GM20000 (cell line): ENCODE data around the gene NT5DC1.

Experiments used
- DNase-seq: peaks from one replicate; pipeline ENCODE4 v3.0.0; 2012; ENCODE audit warnings: low spot score
- TF ChIP-seq, protein P1 (sequence below): IDR thresholded peaks from 2 replicates; pipeline ENCODE4 v1.5.1; 2012; ENCODE audit warnings: mild to moderate bottlenecking, control low read depth; ENCODE audit errors: extremely low read depth, missing control alignments

NT5DC1 gene

DNA sequence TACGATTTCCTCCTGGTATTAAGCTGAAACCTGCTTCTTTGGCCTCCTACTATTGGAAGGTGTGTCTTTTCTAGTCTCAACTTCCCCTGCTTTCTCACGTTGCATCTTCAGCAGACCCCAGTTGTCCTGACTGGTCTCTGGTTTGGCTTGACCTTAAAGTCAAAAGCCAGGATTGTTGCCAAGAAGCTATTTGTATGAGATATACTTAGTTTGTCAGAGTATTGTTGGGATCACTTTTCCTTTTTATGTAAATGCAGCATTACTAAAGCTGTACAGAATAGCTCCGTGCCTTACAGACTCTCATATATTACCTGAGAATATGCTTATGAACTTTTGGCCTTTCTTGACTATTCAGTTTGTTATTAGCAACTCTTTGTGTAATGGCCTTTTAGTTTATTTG is 92.1 kb downstream of the NT5DC1 start:
- TF ChIP-seq, protein P1, sequence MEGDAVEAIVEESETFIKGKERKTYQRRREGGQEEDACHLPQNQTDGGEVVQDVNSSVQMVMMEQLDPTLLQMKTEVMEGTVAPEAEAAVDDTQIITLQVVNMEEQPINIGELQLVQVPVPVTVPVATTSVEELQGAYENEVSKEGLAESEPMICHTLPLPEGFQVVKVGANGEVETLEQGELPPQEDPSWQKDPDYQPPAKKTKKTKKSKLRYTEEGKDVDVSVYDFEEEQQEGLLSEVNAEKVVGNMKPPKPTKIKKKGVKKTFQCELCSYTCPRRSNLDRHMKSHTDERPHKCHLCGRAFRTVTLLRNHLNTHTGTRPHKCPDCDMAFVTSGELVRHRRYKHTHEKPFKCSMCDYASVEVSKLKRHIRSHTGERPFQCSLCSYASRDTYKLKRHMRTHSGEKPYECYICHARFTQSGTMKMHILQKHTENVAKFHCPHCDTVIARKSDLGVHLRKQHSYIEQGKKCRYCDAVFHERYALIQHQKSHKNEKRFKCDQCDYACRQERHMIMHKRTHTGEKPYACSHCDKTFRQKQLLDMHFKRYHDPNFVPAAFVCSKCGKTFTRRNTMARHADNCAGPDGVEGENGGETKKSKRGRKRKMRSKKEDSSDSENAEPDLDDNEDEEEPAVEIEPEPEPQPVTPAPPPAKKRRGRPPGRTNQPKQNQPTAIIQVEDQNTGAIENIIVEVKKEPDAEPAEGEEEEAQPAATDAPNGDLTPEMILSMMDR: no peak
- no peak for DNase-seq

DNA sequence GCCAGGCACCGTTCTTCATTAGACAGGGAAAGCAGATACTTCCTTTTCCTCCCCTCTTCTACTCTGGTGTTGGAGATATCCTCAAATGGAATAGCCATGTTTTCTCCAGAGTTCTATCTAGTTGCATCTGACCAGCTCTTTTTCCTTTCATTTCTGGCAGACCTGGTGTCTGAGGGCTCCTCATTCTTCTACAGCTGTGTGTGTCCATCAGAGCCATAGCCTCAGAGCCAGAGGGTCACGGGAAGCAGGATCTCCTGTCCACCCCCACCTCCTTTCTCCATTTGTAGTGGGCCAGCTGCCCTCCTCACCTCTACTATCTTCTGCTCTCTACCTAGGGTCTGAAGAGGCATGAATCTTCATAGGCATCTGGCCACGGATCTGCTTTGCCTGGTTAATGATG is 96.2 kb downstream of the NT5DC1 start:
- TF ChIP-seq, protein P1: no peak
- no peak for DNase-seq

DNA sequence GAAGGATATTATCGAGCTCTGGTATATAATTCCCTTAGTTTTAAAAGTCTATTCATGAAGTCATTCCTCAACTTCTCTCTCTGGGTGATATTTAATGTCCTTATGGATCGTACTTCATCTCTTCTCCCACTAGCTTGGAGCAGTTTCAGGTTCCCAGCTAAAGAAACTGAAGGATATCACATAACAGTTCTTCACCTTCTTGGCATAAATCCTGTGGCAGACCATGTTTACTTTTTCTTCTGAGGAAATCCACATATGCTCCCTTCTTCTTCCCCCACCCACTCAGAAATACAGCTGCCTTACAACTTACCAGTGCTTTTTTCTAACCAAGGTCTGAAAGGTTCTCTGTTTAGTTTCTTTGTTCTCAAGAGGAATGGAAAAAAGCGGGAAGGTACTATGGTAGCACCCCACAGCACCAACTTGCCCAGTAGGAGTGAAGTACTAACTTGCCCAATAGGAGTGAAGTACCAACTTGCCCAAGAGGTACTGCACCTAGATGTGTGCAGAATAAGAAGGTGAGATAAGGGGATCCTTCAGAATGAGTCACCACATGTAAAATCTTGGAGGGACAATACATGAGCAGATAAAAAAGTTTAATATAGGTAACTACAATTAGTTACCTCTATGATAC is 100.1 kb downstream of the NT5DC1 start:
- TF ChIP-seq, protein P1: no peak
- no peak for DNase-seq

DNA sequence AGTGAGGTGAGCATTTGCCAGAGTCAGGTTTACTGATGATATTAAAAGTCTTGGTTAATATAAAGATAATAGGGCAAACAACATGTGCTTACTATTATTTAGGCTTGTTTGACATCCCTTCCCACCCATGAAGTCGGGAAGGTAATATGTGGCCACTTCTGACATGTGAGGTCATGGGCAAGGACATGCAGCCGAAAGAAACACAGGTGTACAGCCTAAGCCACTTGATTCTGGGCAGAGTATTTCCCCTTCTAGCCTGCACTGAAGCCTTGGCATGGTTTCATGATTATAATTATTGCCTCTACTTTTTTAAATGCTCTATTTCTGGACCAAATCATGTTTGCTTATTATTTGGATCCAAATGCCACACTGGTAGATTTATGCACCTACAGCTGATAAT is 100.9 kb downstream of the NT5DC1 start:
- TF ChIP-seq, protein P1: no peak
- DNase-seq: no peak

DNA sequence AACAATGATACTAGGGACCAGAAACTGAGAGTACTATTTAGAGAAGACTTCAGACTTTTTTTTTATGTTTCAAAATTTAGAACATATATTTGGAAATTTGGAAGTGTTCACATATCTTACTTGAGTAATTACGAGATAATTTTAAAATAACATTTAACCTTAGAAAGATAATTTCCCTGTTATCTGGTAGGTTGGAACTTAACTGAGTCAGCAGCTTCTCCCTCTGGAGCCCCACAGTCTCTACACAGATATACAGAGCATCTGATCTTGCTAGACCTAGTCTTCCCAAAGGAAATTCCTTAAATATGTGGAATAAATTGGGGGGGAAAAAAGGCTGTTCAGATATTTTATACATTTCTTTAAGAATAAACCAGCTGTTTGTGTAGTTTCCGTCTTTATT is 104.6 kb downstream of the NT5DC1 start:
- TF ChIP-seq, protein P1: no peak
- DNase-seq: no peak

DNA sequence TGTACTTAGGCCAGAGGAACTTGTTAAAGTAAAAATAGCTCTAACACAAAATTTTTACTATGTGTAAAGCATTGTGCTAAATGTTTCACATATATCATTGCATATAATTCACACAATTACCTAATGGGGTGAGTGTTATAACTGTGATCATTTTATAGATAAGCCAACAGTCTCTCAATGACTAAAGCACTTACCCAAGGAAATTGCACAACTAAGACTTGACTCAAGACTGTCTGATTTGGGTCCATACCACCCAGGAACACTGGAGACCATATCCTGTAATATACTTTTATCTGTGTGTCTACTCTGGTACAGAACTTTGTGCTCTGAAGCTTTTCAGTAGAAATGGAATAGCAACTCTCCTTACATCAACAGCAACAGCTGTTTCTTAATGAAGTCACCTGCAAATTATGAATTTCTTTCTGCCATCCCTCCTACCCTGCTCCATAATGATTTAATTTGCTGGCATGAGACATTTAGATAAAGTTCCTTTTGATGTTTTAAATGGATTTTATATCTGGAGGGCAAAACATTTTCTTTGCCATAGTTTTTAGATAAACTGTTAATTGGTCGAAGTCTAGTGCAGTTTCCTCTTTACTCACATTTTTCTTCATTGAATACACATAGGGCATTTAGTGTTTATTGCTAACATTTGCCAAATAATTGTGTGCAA is 105.7 kb downstream of the NT5DC1 start:
- DNase-seq: no peak
- TF ChIP-seq, protein P1: no peak

DNA sequence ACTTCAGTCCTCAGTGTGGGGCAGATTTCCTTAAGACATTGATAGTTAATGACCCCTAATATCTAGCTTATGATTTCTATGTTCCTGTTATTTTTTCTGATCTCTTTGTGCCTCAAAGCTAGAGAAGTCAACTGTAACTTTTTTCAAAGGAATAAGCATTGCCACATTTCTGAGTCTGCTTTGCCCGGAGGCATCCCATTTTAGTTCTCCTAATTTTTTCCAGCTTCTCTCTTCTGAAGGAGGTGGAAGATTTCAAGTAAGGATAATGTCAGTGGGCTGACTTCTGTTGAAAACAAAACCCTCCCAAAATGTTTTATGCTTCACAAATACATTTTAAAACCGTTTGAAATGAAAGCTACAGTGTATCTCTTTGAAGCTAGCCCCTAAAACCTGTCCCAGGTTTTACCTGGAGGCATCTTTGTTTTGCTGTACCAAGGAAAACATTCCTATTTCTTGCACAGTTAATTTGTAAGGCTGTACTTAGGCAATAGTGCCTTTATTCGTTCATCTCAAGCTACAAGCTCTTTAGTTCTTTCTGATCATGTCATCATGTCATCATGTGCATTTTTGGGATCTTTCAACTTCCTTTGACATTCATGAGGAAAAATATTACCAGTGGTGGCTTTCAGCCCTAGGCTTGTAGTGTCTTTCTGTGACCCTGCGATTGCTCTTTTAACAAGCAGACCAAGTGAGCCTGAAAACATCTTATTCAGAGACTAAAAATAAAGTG is 107.6 kb downstream of the NT5DC1 start:
- no peak for DNase-seq
- TF ChIP-seq, protein P1: no peak
